Right lobe of liver (tissue), 6 donors: ENCODE data around the gene DCDC2. TPM values are rescaled to one million over a fixed set of nuclear protein-coding genes. Genes with fewer than 3 reads are reported as not detected.
"Not testable (repeated sequence)": the region's sequence is repeated elsewhere in the genome, so short reads cannot be mapped to it uniquely, and the experiment has no call there.

Experiments
- ATAC-seq, 4 donors: fragments of 200-7000 bp; cut with Tn5 transposase; one replicate each; pipeline ENCODE4 v1.9.1; 2020; ENCODE audit warnings: mild to moderate bottlenecking in 4 of 4, moderate library complexity in 4 of 4
- DNase-seq, 3 donors: peaks; one replicate each; pipeline ENCODE4 v3.0.0-alpha.2; 2020
- H3K27ac ChIP-seq, 3 donors: fragments of 200-600 bp; one replicate each; pipeline ENCODE4 v1.8.0; 2022
- H3K27me3 ChIP-seq, 2 donors: fragments of 200-600 bp; one replicate each; pipeline ENCODE4 v1.8.0; 2022
- H3K36me3 ChIP-seq, 4 donors: fragments of 200-600 bp; sonication (generic) in 1 of 4; one replicate each; pipeline versions ENCODE4 v1.5.1 to v1.8.0; 2017 to 2022; ENCODE audit warnings: control low read depth in 1 of 4
- H3K4me1 ChIP-seq, 4 donors: fragments of 200-600 bp; sonication (generic) in 1 of 4; one replicate each; pipeline versions ENCODE4 v1.5.1 to v1.8.0; 2017 to 2022; ENCODE audit warnings: control low read depth in 1 of 4
- H3K4me3 ChIP-seq, 3 donors: fragments of 200-600 bp; one replicate each; pipeline ENCODE4 v1.8.0; 2022
- H3K9me3 ChIP-seq, 4 donors: fragments of 200-600 bp; sonication (generic) in 1 of 4; one replicate each; pipeline versions ENCODE4 v1.5.1 to v1.8.0; 2017 to 2022; ENCODE audit warnings: control low read depth in 1 of 4
- CTCF ChIP-seq, 4 donors: fragments of 200-600 bp in 3 of 4; fragments of 450-650 bp in 1 of 4; IDR thresholded peaks; one replicate each; pipeline versions ENCODE4 v1.5.1 to v1.8.0; 2016 to 2022; ENCODE audit warnings: antibody characterized with exemption in 4 of 4, mild to moderate bottlenecking in 2 of 4
- POLR2A ChIP-seq: fragments of 450-650 bp; IDR thresholded peaks from one replicate; pipeline ENCODE4 v1.6.1; 2017; ENCODE audit warnings: antibody characterized with exemption, mild to moderate bottlenecking
- WGBS: methylation state at CpG from one replicate; pipeline ENCODE4 v1.1.6; 2018; ENCODE audit warnings: low coverage, low lambda C conversion rate; ENCODE audit not compliant: insufficient coverage; ENCODE audit errors: missing lambda C conversion rate; 5-methylcytosine and 5-hydroxymethylcytosine counted together
- intact Hi-C, 2 donors: fragments of 100-400 bp; cut with DNase I; formaldehyde crosslinking; loops; one replicate each; pipeline versions ENCODE4 v1.11.2 to v1.14.1; 2022
- total RNA-seq, 6 experiments: library from RNA; depleted of rRNA in 2 of 6; stranded (reverse); fragments of >200 nt in 2 of 6; fragmentation: NEBNext Ultra II Directional in 3 of 6; extraction: Animal tissue kit (Norgen Biotek cat#: 25700) in 3 of 6; gene quantifications; one replicate each; pipeline versions ENCODE4 v1.1.0 to v1.2.4, GENCODE V29; 2016 to 2023
- donor health status: DM: no; HTN: yes; CAD: no.
- donor health status: DM: no; HTN: no; CAD: no.
- donor health status: DM: no; HTN: no; CAD: no.
- donor health status: DM: no; HTN: yes; CAD: no.
- donor health status: DM: no; HTN: yes; CAD: no.

Gene DCDC2
- total RNA-seq, 6 experiments from 2014 or later: 0.68 to 3.8 (median 0.92) TPM

DNA sequence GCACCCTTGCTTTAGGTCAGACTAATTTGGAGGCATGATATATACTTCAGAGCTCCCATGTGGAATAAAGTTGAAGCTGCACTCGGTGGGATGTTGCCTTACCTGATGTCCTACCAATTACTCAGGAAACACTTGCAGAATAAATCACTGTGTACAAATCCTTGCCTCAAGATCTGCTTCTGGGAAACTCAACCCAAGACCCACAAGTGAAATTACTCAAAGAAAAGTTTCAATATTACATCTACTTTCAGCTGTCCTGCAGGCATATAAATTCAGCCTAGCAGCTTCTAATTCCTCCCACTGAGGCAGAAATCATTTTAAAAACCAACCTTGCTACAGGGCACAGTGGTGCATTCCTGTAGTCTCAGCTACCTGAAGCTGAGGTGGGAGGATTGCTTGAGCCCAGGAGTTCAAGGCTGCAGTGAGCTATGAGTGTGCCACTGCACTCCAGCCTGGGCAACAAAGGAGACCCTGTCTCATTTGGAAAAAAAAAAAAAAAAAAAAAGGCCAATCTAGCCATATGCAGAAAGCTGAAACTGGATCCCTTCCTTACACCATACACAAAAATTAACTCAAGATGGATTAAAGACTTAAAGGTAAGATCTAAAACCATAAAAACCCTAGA, 20.7 kb upstream of the DCDC2 start:
- 80% methylated on average over 1 of the region's 1 CpG for WGBS
- DNase-seq: no peak
- no peaks in the 10 kb centered on the region for H3K27me3 ChIP-seq
- no peaks in the 10 kb centered on the region for H3K9me3 ChIP-seq
- TF ChIP-seq CTCF (IDR thresholded peaks at IDR 0.05): no peak
- no peak for TF ChIP-seq POLR2A
- H3K27ac ChIP-seq: no peak overlapping the region
- no peaks in the 10 kb centered on the region for H3K4me1 ChIP-seq
- ATAC-seq: no peak
- intact Hi-C loops: no loop called here
- H3K4me3 ChIP-seq: no peak overlapping the region
- no peaks in the 10 kb centered on the region for H3K36me3 ChIP-seq

DNA sequence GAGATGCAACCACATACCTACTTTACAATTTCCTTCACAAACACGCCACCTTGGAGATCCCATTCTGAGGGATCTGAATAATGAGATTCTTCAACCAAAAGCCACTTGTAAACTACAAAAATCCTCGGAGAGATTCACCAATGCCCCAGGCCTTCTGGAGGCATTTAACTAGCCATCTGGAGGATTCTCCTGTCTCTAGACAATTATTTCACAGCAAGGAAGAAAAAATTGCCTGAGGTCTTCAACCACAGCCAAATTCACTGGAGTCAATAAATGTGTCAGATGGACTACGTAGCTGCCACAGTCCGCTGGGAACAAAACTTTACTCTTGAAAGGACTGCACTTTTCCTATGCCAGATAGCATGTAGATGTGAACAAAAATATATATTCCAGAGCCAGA, 19.0 kb upstream of the DCDC2 start:
- no peak overlapping the region for H3K4me3 ChIP-seq
- no peak for TF ChIP-seq CTCF (IDR thresholded peaks at IDR 0.05)
- ATAC-seq: no peak
- intact Hi-C loops: no loop called here
- no peak for DNase-seq
- H3K27me3 ChIP-seq: no peaks in the 10 kb centered on the region
- H3K36me3 ChIP-seq: no peaks in the 10 kb centered on the region
- WGBS: 54% methylated on average over 4 of the region's 4 CpGs
- no peaks in the 10 kb centered on the region for H3K4me1 ChIP-seq
- no peaks in the 10 kb centered on the region for H3K9me3 ChIP-seq
- no peak overlapping the region for H3K27ac ChIP-seq

- DNase-seq (no peak), ATAC-seq (no peak)
- Histone ChIP-seq H3K4me3 (no peak overlapping the region), H3K36me3 (no peaks in the 10 kb centered on the region), H3K27me3 (no peaks in the 10 kb centered on the region), H3K9me3 (no peaks in the 10 kb centered on the region), H3K27ac (no peak overlapping the region), H3K4me1 (no peaks in the 10 kb centered on the region)
- TF ChIP-seq CTCF (IDR thresholded peaks at IDR 0.05) (no peak), POLR2A (no peak)
- intact Hi-C loops: no loop called here
- WGBS: no CpG with 5 or more reads among the region's 6 CpGs
Observed at GRCh38 chr6:24374612-24375011, 16.8 kb upstream of the DCDC2 start.

- H3K27me3 ChIP-seq, H3K4me3 ChIP-seq, H3K4me1 ChIP-seq, H3K27ac ChIP-seq, H3K9me3 ChIP-seq, intact Hi-C loops, DNase-seq, H3K36me3 ChIP-seq: not testable (repeated sequence)
- ATAC-seq: peak; percentile 38 to 95 (median 80)
- 49% methylated on average over 7 of the region's 8 CpGs for WGBS
Observed at GRCh38 chr6:24365103-24365633, 7.3 kb upstream of the DCDC2 start.

DNA sequence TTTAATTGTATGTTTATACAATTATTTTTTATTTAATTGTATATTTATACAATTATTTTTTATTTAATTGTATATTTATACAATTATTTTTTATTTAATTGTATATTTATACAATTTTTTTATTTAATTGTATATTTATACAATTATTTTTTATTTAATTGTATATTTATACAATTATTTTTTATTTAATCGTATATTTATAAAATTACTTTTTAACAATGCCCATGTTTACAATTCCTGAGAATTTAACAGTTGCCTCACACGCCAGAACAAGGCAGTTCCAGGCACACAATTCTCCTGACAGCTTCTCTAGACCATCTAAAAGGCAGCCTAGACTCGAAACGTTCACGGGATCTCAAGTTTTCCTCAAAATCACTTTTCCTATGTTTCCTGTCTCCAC, 4.5 kb upstream of the DCDC2 start:
- WGBS: 55% methylated on average over 5 of the region's 5 CpGs

More for the DNA sequence above, 4.5 kb upstream of the DCDC2 start:
- intact Hi-C loops, H3K27me3 ChIP-seq, H3K36me3 ChIP-seq, H3K27ac ChIP-seq, H3K9me3 ChIP-seq, DNase-seq, ATAC-seq, H3K4me3 ChIP-seq: not testable (repeated sequence)
- peaks cover 0 to 20% (median 3%) of the 10 kb centered on the region in 4 donors for H3K4me1 ChIP-seq
